Activated CD8-positive, alpha-beta memory T cell treated with anti-CD3 and anti-CD28 coated beads for 1 hour (primary cell): ENCODE measurements around the gene HSD11B1L.

ENCODE experiments used
- DNase-seq, 2 donors: peaks; one replicate each; pipeline ENCODE4 v3.0.0-alpha.2; 2020; ENCODE audit warnings: low read depth in 1 of 2; ENCODE audit errors: extremely low read depth in 1 of 2

The HSD11B1L gene

GRCh38 chr19:5666921-5667610, 13.8 kb upstream of the HSD11B1L start:
- DNase-seq, result no peak

- DNase-seq, result no peak
Measured at GRCh38 chr19:5667751-5668271, 13.0 kb upstream of the HSD11B1L start.

- no peak for DNase-seq
Measured at GRCh38 chr19:5669212-5669611, 11.6 kb upstream of the HSD11B1L start.

- DNase-seq, result no peak
Measured at GRCh38 chr19:5671600-5671999, 9.2 kb upstream of the HSD11B1L start.

GRCh38 chr19:5672708-5673459, 7.9 kb upstream of the HSD11B1L start:
- DNase-seq, result no peak

GRCh38 chr19:5673752-5674151, 7.1 kb upstream of the HSD11B1L start:
- DNase-seq, result no peak

- no peak for DNase-seq
Measured at GRCh38 chr19:5674714-5675113, 6.1 kb upstream of the HSD11B1L start.

- no peak for DNase-seq
Measured at GRCh38 chr19:5676105-5676771, 4.6 kb upstream of the HSD11B1L start.

- no peak for DNase-seq
Measured at GRCh38 chr19:5676772-5677105, 4.1 kb upstream of the HSD11B1L start.

GRCh38 chr19:5677136-5677535, 3.7 kb upstream of the HSD11B1L start:
- DNase-seq, result no peak

GRCh38 chr19:5677580-5677979, 3.2 kb upstream of the HSD11B1L start:
- DNase-seq, result no peak

- no peak for DNase-seq
Measured at GRCh38 chr19:5678071-5678718, 2.6 kb upstream of the HSD11B1L start.

GRCh38 chr19:5679289-5680083, 1.3 kb upstream of the HSD11B1L start:
- no peak for DNase-seq

GRCh38 chr19:5680084-5680436, 767 bp upstream of the HSD11B1L start:
- no peak for DNase-seq

- DNase-seq, result no peak
Measured at GRCh38 chr19:5681391-5682106, 722 bp downstream of the HSD11B1L start.

- no peak for DNase-seq
Measured at GRCh38 chr19:5682107-5682482, 1.3 kb downstream of the HSD11B1L start.

- no peak for DNase-seq
Measured at GRCh38 chr19:5683177-5683886, 2.5 kb downstream of the HSD11B1L start.

GRCh38 chr19:5684694-5685430, 4.0 kb downstream of the HSD11B1L start:
- DNase-seq, result no peak

GRCh38 chr19:5686326-5686646, 5.5 kb downstream of the HSD11B1L start:
- no peak for DNase-seq
